GM04504 (cell line): Measurements from ENCODE around the gene CLCNKA.
"Not testable (repeated sequence)": the region's sequence is repeated elsewhere in the genome, so short reads cannot be mapped to it uniquely, and the experiment has no call there.

Experiments
- DNase-seq: peaks from one replicate; pipeline ENCODE4 v3.0.0-alpha.2; 2012; ENCODE audit warnings: low read depth

Gene CLCNKA

GRCh38 chr1:16042096-16042495, 20.3 kb downstream of the CLCNKA start:
- DNase-seq, result no peak

GRCh38 chr1:16042654-16043053, 20.8 kb downstream of the CLCNKA start:
- DNase-seq, result not testable (repeated sequence)

- no peak for DNase-seq
Observed at GRCh38 chr1:16043521-16043920, 21.7 kb downstream of the CLCNKA start, which contains the start of gene CLCNKB. TSS of gene CLCNKB (plus strand) at chr1:16043782. CDS start at chr1:16044493, 711 bp downstream.

- DNase-seq, result no peak
Observed at GRCh38 chr1:16043950-16044349, 22.1 kb downstream of the CLCNKA start.

- DNase-seq, result no peak
Observed at GRCh38 chr1:16046842-16047241, 25.0 kb downstream of the CLCNKA start.

- DNase-seq, result no peak
Observed at GRCh38 chr1:16047791-16048475, 26.1 kb downstream of the CLCNKA start.

- no peak for DNase-seq
Observed at GRCh38 chr1:16048573-16049189, 26.8 kb downstream of the CLCNKA start.

GRCh38 chr1:16050328-16050727, 28.5 kb downstream of the CLCNKA start:
- no peak for DNase-seq

GRCh38 chr1:16051039-16051438, 29.2 kb downstream of the CLCNKA start:
- no peak for DNase-seq

- not testable (repeated sequence) for DNase-seq
Observed at GRCh38 chr1:16051949-16052348, 30.1 kb downstream of the CLCNKA start.

- no peak for DNase-seq
Observed at GRCh38 chr1:16053781-16054502, 32.1 kb downstream of the CLCNKA start.

- DNase-seq, result no peak
Observed at GRCh38 chr1:16054598-16055540, 33.0 kb downstream of the CLCNKA start.

- no peak for DNase-seq
Observed at GRCh38 chr1:16055613-16056520, 34.0 kb downstream of the CLCNKA start.

- not testable (repeated sequence) for DNase-seq
Observed at GRCh38 chr1:16056521-16056912, 34.7 kb downstream of the CLCNKA start.

- not testable (repeated sequence) for DNase-seq
Observed at GRCh38 chr1:16057314-16057915, 35.6 kb downstream of the CLCNKA start.

- DNase-seq, result not testable (repeated sequence)
Observed at GRCh38 chr1:16058394-16059120, 36.7 kb downstream of the CLCNKA start.

GRCh38 chr1:16061266-16061665, 39.4 kb downstream of the CLCNKA start:
- no peak for DNase-seq

GRCh38 chr1:16061989-16062686, 40.3 kb downstream of the CLCNKA start:
- not testable (repeated sequence) for DNase-seq

GRCh38 chr1:16062687-16063075, 40.8 kb downstream of the CLCNKA start:
- not testable (repeated sequence) for DNase-seq
